Thoracic aorta (tissue), 2 donors: ENCODE measurements around the gene LRAT. TPM values are rescaled to one million over a fixed set of nuclear protein-coding genes. Genes with fewer than 3 reads are reported as not detected.
"Not testable (repeated sequence)": the region's sequence is repeated elsewhere in the genome, so short reads cannot be mapped to it uniquely, and the experiment has no call there.

Experiments used
- ATAC-seq: fragments of 150-250 bp; one replicate; pipeline ENCODE4 v1.8.0; 2017; ENCODE audit warnings: low read depth; ENCODE audit not compliant: insufficient number of reproducible peaks, low FRiP score
- DNase-seq: peaks from one replicate; pipeline ENCODE4 v3.0.0-alpha.2; 2020; ENCODE audit warnings: low spot score
- H3K27ac ChIP-seq, 2 donors: fragments of 200-600 bp; sonication (generic); 1 replicate in 1 of 2; 2 replicates in 1 of 2; pipeline ENCODE4 v1.5.1; 2016; ENCODE audit warnings: mild to moderate bottlenecking in 2 of 2, moderate library complexity in 2 of 2
- H3K27me3 ChIP-seq: fragments of 200-600 bp; sonication (generic); replicated peaks from 2 replicates; pipeline ENCODE4 v1.6.0; 2016; ENCODE audit warnings: mild to moderate bottlenecking; ENCODE audit not compliant: insufficient read depth
- H3K36me3 ChIP-seq: fragments of 200-600 bp; sonication (generic); one replicate; pipeline ENCODE4 v1.5.1; 2016
- H3K4me1 ChIP-seq, 2 donors: fragments of 200-600 bp; sonication (generic); 1 replicate in 1 of 2; 2 replicates in 1 of 2; pipeline versions ENCODE4 v1.5.1 to v1.6.0; 2016; ENCODE audit warnings: low read depth in 2 of 2, mild to moderate bottlenecking in 1 of 2; ENCODE audit not compliant: control insufficient read depth in 1 of 2
- H3K4me3 ChIP-seq: fragments of 200-600 bp; sonication (generic); 2 replicates; pipeline ENCODE4 v1.5.1; 2016; ENCODE audit warnings: mild to moderate bottlenecking
- H3K9me3 ChIP-seq: fragments of 200-600 bp; sonication (generic); 2 replicates; pipeline ENCODE4 v1.5.1; 2016
- CTCF ChIP-seq: fragments of 200-600 bp; sonication (generic); IDR thresholded peaks from one replicate; pipeline ENCODE4 v1.5.1; 2019; ENCODE audit warnings: antibody characterized with exemption
- total RNA-seq, 2 donors: library from RNA; depleted of rRNA; stranded (reverse); fragments of >200 nt; gene quantifications; one replicate each; pipeline versions ENCODE4 v1.1.0 to v1.2.3, GENCODE V29; 2016

Gene LRAT
- total RNA-seq, 2 donors from 2014 or later: not detected

GRCh38 chr4:154719087-154719486, 24.7 kb upstream of the LRAT start:
- H3K9me3 ChIP-seq: no peaks in the 10 kb centered on the region
- no peaks in the 10 kb centered on the region for H3K4me1 ChIP-seq
- H3K27me3 ChIP-seq: no peaks in the 10 kb centered on the region
- H3K36me3 ChIP-seq: no peaks in the 10 kb centered on the region
- ATAC-seq (no peak), DNase-seq (no peak)
- H3K27ac ChIP-seq: no peak overlapping the region
- no peak overlapping the region for H3K4me3 ChIP-seq
- TF ChIP-seq CTCF: no peak

GRCh38 chr4:154720123-154720522, 23.7 kb upstream of the LRAT start:
- H3K36me3 ChIP-seq: no peaks in the 10 kb centered on the region
- no peaks in the 10 kb centered on the region for H3K4me1 ChIP-seq
- ATAC-seq (no peak), DNase-seq (no peak)
- TF ChIP-seq CTCF: no peak
- no peak overlapping the region for H3K4me3 ChIP-seq
- H3K27me3 ChIP-seq: no peaks in the 10 kb centered on the region
- H3K9me3 ChIP-seq: no peaks in the 10 kb centered on the region
- H3K27ac ChIP-seq: no peak overlapping the region

GRCh38 chr4:154720618-154721267, 23.1 kb upstream of the LRAT start:
- Histone ChIP-seq H3K27me3 (no peaks in the 10 kb centered on the region), H3K4me3 (no peak overlapping the region), H3K36me3 (no peaks in the 10 kb centered on the region), H3K9me3 (no peaks in the 10 kb centered on the region), H3K27ac (no peak overlapping the region), H3K4me1 (no peaks in the 10 kb centered on the region)
- ATAC-seq: no peak
- TF ChIP-seq CTCF: no peak
- DNase-seq: no peak

GRCh38 chr4:154722262-154722661, 21.5 kb upstream of the LRAT start:
- no peak overlapping the region for H3K4me3 ChIP-seq
- TF ChIP-seq CTCF: no peak

GRCh38 chr4:154723601-154724000, 20.2 kb upstream of the LRAT start:
- H3K4me1 ChIP-seq, H3K36me3 ChIP-seq, H3K9me3 ChIP-seq, H3K27ac ChIP-seq, DNase-seq, H3K27me3 ChIP-seq, H3K4me3 ChIP-seq, ATAC-seq: not testable (repeated sequence)

More at GRCh38 chr4:154722262-154722661, 21.5 kb upstream of the LRAT start:
- DNase-seq: no peak
- H3K4me1 ChIP-seq: no peaks in the 10 kb centered on the region
- ATAC-seq: no peak
- no peaks in the 10 kb centered on the region for H3K9me3 ChIP-seq
- H3K27ac ChIP-seq: no peak overlapping the region
- H3K27me3 ChIP-seq: no peaks in the 10 kb centered on the region
- H3K36me3 ChIP-seq: no peaks in the 10 kb centered on the region

- Histone ChIP-seq H3K27me3 (no peaks in the 10 kb centered on the region), H3K36me3 (no peaks in the 10 kb centered on the region), H3K4me1 (no peaks in the 10 kb centered on the region), H3K4me3 (no peak overlapping the region), H3K9me3 (no peaks in the 10 kb centered on the region), H3K27ac (no peak overlapping the region)
- ATAC-seq: no peak
- TF ChIP-seq CTCF: no peak
- DNase-seq: no peak
Observed at GRCh38 chr4:154727540-154727939, 16.3 kb upstream of the LRAT start.
